H4 (cell line): ENCODE measurements around the gene MYT1. TPM values are rescaled to one million over a fixed set of nuclear protein-coding genes. Genes with fewer than 3 reads are reported as not detected.

Experiments used
- DNase-seq: peaks from one replicate; pipeline ENCODE4 v3.0.0-alpha.2; 2015; ENCODE audit warnings: low spot score
- total RNA-seq: library from RNA; depleted of rRNA; stranded (reverse); fragments of >200 nt; shearing (Covaris generic); gene quantifications from 2 replicates; pipeline ENCODE4 v1.2.3, GENCODE V29; 2014

The MYT1 gene
- total RNA-seq, 1 experiment from 2014 or later, result 0.27 TPM

GRCh38 chr20:64153861-64154589, 10.2 kb upstream of the MYT1 start:
- DNase-seq, result no peak

- no peak for DNase-seq
These were observed 9.5 kb upstream of the MYT1 start for GRCh38 chr20:64154590-64155257.

- no peak for DNase-seq
These were observed 8.8 kb upstream of the MYT1 start for GRCh38 chr20:64155258-64156135.

GRCh38 chr20:64156136-64156885, 7.9 kb upstream of the MYT1 start:
- DNase-seq, result no peak

- no peak for DNase-seq
These were observed 7.1 kb upstream of the MYT1 start for GRCh38 chr20:64156886-64157875.

GRCh38 chr20:64157878-64158277, 6.4 kb upstream of the MYT1 start:
- DNase-seq, result no peak

- DNase-seq, result no peak
These were observed 5.6 kb upstream of the MYT1 start for GRCh38 chr20:64158346-64159285.

GRCh38 chr20:64159286-64159680, 5.0 kb upstream of the MYT1 start:
- DNase-seq, result no peak

GRCh38 chr20:64159711-64160110, 4.5 kb upstream of the MYT1 start:
- DNase-seq, result no peak

GRCh38 chr20:64160118-64160517, 4.1 kb upstream of the MYT1 start:
- no peak for DNase-seq

- DNase-seq, result no peak
These were observed 3.5 kb upstream of the MYT1 start for GRCh38 chr20:64160526-64161355.

- DNase-seq, result no peak
These were observed 2.7 kb upstream of the MYT1 start for GRCh38 chr20:64161356-64162238.

- no peak for DNase-seq
These were observed 1.9 kb upstream of the MYT1 start for GRCh38 chr20:64162239-64162910.

- no peak for DNase-seq
These were observed 503 bp upstream of the MYT1 start for GRCh38 chr20:64163776-64164122.

- no peak for DNase-seq
These were observed 1.8 kb downstream of the MYT1 start for GRCh38 chr20:64165866-64166600.
